ENCODE data around the gene CSNK1G3. TPM values are rescaled to one million over a fixed set of nuclear protein-coding genes. Genes with fewer than 3 reads are reported as not detected.

CSNK1G3 gene
- polyA plus RNA-seq, 1 donor (not counting 4 experiments of a cell fraction or from before 2014, with no cell fraction given), result 34.0 TPM

DNA sequence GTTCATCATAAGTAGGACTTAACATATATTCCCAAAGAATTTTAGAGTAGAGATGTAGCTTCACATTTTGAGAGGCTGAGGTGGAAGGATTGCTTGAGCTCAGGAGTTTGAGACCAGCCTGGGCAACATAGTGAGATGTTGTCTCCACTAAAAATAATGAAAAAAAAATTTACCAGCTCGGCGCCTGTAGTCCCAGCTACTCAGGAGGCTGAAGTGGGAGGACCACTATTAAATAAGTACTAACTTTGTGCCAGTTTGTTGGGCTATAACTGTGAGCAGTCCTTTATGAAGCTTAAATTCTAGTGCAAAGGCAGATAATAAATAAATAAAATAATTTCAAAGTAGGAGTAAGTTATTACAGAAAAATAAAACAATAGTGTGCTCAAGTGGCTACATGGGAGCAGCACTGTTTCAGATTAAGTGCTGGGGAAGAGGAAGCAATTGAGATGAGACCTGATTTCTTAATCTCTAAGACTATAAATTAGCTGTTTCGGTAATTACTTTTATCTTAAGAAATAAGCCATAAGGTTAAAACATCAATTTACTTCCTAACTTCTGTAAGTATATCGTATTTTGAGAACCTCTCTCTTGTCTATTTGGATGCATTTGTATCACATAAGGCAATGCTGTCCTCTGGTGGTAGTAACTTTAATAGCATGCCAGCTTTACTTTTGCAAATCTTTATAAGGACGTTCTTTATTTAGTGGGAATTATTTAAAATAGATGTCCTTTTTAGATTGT is 98.9 kb downstream of the CSNK1G3 start:
- DNase-seq (ENCODE audit: low read depth, low spot score) (peak; percentile 32), FAIRE-seq (peak; percentile 77)

DNA sequence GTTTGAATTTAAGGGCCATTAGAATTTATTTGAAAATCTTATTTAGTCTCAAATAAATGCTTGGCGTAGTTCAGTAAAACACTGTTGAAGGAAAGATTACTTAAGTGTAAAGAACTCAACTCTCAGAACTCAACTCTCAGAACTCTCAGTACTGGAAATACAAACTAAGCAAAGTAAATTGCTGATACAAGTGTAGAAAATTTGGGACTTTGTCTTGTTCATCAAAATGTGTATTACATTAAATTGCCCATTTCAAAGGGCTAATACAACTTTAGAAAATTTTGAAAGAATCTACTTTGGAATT is 99.4 kb downstream of the CSNK1G3 start:
- H3K27me3 ChIP-seq (ENCODE audit: control insufficient read depth, extremely low read depth, insufficient read depth, low read length), result no peaks in the 10 kb centered on the region
- FAIRE-seq (no peak), DNase-seq (ENCODE audit: low read depth, low spot score) (no peak)
- H3K9me1 ChIP-seq (ENCODE audit: control insufficient read depth, extremely low read depth, insufficient read depth, low read length), result no peaks in the 10 kb centered on the region
- no peak overlapping the region for H3K9ac ChIP-seq (ENCODE audit: control insufficient read depth, extremely low read depth, insufficient read depth, low read length)
- H2AFZ ChIP-seq (ENCODE audit: control insufficient read depth, low read length), result no peak overlapping the region
- H3K4me1 ChIP-seq (ENCODE audit: control insufficient read depth, extremely low read depth, insufficient read depth, low read length), result no peaks in the 10 kb centered on the region
- no peaks in the 10 kb centered on the region for H3K79me2 ChIP-seq (ENCODE audit: control insufficient read depth, insufficient read depth, low read length)
- no peak overlapping the region for H3K27ac ChIP-seq (ENCODE audit: control insufficient read depth, insufficient read depth, low read length)
- no peak for TF ChIP-seq EZH2 (IDR thresholded peaks at IDR 0.05; ENCODE audit: low read length)
- TF ChIP-seq, protein P1, sequence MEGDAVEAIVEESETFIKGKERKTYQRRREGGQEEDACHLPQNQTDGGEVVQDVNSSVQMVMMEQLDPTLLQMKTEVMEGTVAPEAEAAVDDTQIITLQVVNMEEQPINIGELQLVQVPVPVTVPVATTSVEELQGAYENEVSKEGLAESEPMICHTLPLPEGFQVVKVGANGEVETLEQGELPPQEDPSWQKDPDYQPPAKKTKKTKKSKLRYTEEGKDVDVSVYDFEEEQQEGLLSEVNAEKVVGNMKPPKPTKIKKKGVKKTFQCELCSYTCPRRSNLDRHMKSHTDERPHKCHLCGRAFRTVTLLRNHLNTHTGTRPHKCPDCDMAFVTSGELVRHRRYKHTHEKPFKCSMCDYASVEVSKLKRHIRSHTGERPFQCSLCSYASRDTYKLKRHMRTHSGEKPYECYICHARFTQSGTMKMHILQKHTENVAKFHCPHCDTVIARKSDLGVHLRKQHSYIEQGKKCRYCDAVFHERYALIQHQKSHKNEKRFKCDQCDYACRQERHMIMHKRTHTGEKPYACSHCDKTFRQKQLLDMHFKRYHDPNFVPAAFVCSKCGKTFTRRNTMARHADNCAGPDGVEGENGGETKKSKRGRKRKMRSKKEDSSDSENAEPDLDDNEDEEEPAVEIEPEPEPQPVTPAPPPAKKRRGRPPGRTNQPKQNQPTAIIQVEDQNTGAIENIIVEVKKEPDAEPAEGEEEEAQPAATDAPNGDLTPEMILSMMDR (optimal IDR thresholded peaks at IDR 0.05 in 1 of 3, IDR thresholded peaks at IDR 0.05 in 1 of 3, conservative IDR thresholded peaks at IDR 0.05 in 1 of 3; ENCODE audit: extremely low read depth in 1 of 3, insufficient read depth in 2 of 3, low read length in 3 of 3), result no peak
- dilution Hi-C loops (cut with MboI; ENCODE audit: extremely low pct_ligation_motif_present, low sequenced_read_pairs), result no loop called here
- no peaks in the 10 kb centered on the region for H4K20me1 ChIP-seq (ENCODE audit: control insufficient read depth, extremely low read depth, insufficient read depth, low read length)
- peaks cover 4 to 7% of the 10 kb centered on the region in 2 experiments for H3K36me3 ChIP-seq (ENCODE audit: control insufficient read depth in 2 of 2, extremely low read depth in 1 of 2, insufficient read depth in 2 of 2, low read length in 2 of 2)
- no peaks in the 10 kb centered on the region for H3K9me3 ChIP-seq (ENCODE audit: control insufficient read depth, low read depth, low read length)
- H3K4me2 ChIP-seq (ENCODE audit: control insufficient read depth, extremely low read depth, insufficient read depth, low read depth, low read length), result no peak overlapping the region
- no peak overlapping the region for H3K4me3 ChIP-seq (ENCODE audit: control insufficient read depth in 2 of 3, extremely low read depth in 1 of 3, insufficient read depth in 2 of 3, low read depth in 1 of 3, low read length in 3 of 3)

More for the DNA sequence above, 98.9 kb downstream of the CSNK1G3 start:
- no peak overlapping the region for H3K9ac ChIP-seq (ENCODE audit: control insufficient read depth, extremely low read depth, insufficient read depth, low read length)
- no peaks in the 10 kb centered on the region for H3K9me1 ChIP-seq (ENCODE audit: control insufficient read depth, extremely low read depth, insufficient read depth, low read length)
- no peaks in the 10 kb centered on the region for H3K9me3 ChIP-seq (ENCODE audit: control insufficient read depth, low read depth, low read length)
- H2AFZ ChIP-seq (ENCODE audit: control insufficient read depth, low read length), result no peak overlapping the region
- H3K4me2 ChIP-seq (ENCODE audit: control insufficient read depth, extremely low read depth, insufficient read depth, low read depth, low read length), result no peak overlapping the region
- H3K4me3 ChIP-seq (ENCODE audit: control insufficient read depth in 2 of 3, extremely low read depth in 1 of 3, insufficient read depth in 2 of 3, low read depth in 1 of 3, low read length in 3 of 3), result no peak overlapping the region
- H4K20me1 ChIP-seq (ENCODE audit: control insufficient read depth, extremely low read depth, insufficient read depth, low read length), result no peaks in the 10 kb centered on the region
- H3K79me2 ChIP-seq (ENCODE audit: control insufficient read depth, insufficient read depth, low read length), result no peaks in the 10 kb centered on the region
- peaks cover 4 to 7% of the 10 kb centered on the region in 2 experiments for H3K36me3 ChIP-seq (ENCODE audit: control insufficient read depth in 2 of 2, extremely low read depth in 1 of 2, insufficient read depth in 2 of 2, low read length in 2 of 2)
- no peaks in the 10 kb centered on the region for H3K27me3 ChIP-seq (ENCODE audit: control insufficient read depth, extremely low read depth, insufficient read depth, low read length)
- dilution Hi-C loops (cut with MboI; ENCODE audit: extremely low pct_ligation_motif_present, low sequenced_read_pairs), result no loop called here
- no peaks in the 10 kb centered on the region for H3K4me1 ChIP-seq (ENCODE audit: control insufficient read depth, extremely low read depth, insufficient read depth, low read length)
- no peak overlapping the region for H3K27ac ChIP-seq (ENCODE audit: control insufficient read depth, insufficient read depth, low read length)
- TF ChIP-seq EZH2 (IDR thresholded peaks at IDR 0.05; ENCODE audit: low read length), result no peak
- TF ChIP-seq, protein P1 (optimal IDR thresholded peaks at IDR 0.05 in 1 of 3, IDR thresholded peaks at IDR 0.05 in 1 of 3, conservative IDR thresholded peaks at IDR 0.05 in 1 of 3; ENCODE audit: extremely low read depth in 1 of 3, insufficient read depth in 2 of 3, low read length in 3 of 3), result peak in 2 of 3 experiments; percentile 78 to 82

Measured in keratinocyte (primary cell).